NCI-H748 (cell line): ENCODE data around the gene TTK.
"Not testable (repeated sequence)": the region's sequence is repeated elsewhere in the genome, so short reads cannot be mapped to it uniquely, and the experiment has no call there.

Experiments used
- DNase-seq: peaks from one replicate; lab custom pipeline; 2025; ENCODE audit not compliant: unreplicated experiment; lab: John Stamatoyannopoulos, UW

TTK gene

DNA sequence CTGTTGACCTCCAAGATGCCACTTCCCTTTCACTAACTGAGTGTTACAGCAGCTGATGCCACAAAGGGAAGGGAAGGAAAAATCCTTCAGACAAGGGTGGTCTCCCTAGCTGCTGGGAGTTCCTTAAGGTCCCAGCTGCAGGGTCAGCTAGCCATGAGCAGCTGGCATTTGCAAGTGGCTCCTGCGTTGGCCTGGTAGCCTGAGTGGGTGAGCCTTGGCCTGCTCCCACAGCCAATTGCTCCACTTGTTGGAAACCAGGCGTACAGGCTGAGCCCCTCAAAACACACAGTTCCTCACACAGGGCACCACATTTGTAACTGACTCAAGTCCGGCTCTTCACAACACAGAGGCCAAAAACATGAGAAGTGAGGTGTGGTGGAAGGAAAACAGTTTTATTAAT, 16.7 kb downstream of the TTK start:
- DNase-seq = no peak

- no peak for DNase-seq
Measured at GRCh38 chr6:80021591-80021990, 17.1 kb downstream of the TTK start.

GRCh38 chr6:80022803-80023202, 18.4 kb downstream of the TTK start:
- no peak for DNase-seq

DNA sequence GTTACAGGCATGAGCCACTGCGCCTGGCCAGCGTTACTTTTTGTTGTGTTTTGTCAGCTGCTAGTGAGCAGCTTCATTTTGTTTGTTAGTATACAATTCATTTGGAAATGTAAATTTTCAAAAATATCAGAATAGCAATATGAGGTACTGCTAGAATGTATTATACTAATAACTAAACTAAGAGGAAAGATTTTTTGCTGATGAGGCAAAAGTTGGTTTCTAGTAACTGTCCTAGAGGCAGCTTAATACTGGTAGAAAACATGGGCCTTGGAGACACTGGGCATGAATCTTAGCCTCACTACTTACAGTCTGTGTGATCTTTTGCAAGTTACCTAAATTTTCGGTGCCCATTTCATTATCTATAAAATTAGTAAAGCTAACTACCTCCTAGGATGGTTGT, 24.1 kb downstream of the TTK start:
- DNase-seq = no peak

GRCh38 chr6:80029470-80029869, 25.0 kb downstream of the TTK start:
- DNase-seq = no peak

DNA sequence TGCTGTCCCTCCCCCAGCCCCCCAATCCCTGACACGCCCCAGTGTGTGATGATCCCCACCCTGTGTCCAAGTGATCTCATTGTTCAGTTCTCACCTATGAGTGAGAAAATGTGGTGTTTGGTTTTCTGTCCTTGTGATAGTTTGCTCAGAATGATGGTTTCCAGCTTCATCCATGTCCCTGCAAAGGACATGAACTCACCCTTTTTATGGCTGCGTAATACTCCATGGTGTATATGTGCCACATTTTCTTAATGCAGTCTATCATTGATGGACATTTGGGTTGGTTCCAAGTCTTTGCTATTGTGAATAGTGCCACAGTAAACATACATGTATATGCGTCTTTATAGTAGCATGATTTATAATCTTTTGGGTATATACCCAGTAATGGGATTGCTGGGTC, 43.8 kb downstream of the TTK start:
- not testable (repeated sequence) for DNase-seq

GRCh38 chr6:80060774-80061173, 56.3 kb downstream of the TTK start:
- DNase-seq = no peak

- DNase-seq = not testable (repeated sequence)
Measured at GRCh38 chr6:80068146-80068545, 63.7 kb downstream of the TTK start.

DNA sequence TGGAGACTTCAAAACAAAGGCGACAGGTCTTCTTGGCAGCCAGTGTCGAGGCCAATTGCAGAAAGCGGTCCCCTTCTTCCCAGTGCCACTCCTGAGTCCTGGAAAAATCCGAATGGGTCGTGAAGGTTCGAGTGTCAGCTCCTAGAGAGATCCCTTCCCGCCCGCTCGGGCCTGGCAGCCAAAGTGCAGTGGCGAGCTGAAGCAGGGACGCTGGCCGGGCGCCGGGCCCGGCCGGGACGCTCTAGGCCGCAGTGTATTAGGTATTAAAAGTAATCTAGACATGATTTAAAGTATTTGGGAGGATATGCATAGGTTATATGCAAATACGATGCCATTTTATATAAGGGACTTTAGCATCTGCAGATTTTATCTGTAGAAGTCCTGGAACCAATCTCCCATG, 66.0 kb downstream of the TTK start:
- DNase-seq = not testable (repeated sequence)

GRCh38 chr6:80077067-80077466, 72.6 kb downstream of the TTK start:
- DNase-seq = no peak

- DNase-seq = no peak
Measured at GRCh38 chr6:80088637-80089036, 84.2 kb downstream of the TTK start.

DNA sequence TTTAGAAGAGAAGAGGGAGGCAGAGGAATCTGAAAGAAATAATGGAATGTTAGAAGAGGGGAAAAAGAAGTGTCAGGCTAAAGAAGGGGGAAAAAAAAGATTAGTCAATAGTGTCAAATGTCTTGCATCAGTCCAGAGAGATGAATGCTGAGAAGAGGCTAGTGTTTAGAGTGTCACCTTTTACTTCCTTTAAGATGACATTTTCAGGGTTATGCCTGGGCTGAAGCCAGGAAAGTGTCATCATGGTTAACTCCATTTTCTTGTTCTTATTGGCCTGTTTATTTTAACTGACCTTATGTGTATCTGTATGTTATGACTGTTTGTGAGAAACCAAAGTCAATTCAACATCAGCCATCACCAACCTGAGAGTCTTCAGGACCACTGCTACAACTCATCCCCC, 87.1 kb downstream of the TTK start:
- DNase-seq = no peak
